ENCODE data around the gene NOTCH4.
A peak's percentile ranks its signal among the peaks of the same experiment; 100 is the strongest.

The NOTCH4 gene

GRCh38 chr6:32163559-32164258 is 60.2 kb downstream of the NOTCH4 start:
- DNase-seq (ENCODE audit: low spot score) = no peak

- DNase-seq (ENCODE audit: low spot score) = no peak
Observed at GRCh38 chr6:32158052-32158451, 65.8 kb downstream of the NOTCH4 start.

GRCh38 chr6:32156891-32157290 is 67.0 kb downstream of the NOTCH4 start:
- no peak for DNase-seq (ENCODE audit: low spot score)

- peak; percentile 72 for DNase-seq (ENCODE audit: low spot score)
Observed at GRCh38 chr6:32154514-32155161, 69.2 kb downstream of the NOTCH4 start.

- DNase-seq (ENCODE audit: low spot score) = peak; percentile 76
Observed at GRCh38 chr6:32153564-32154513, 70.0 kb downstream of the NOTCH4 start, which contains the start of gene PPT2. PPT2 (plus strand) TSS chr6:32154141; CDS start chr6:32154595, 454 bp downstream.

GRCh38 chr6:32152769-32153563 is 70.9 kb downstream of the NOTCH4 start:
- no peak for DNase-seq (ENCODE audit: low spot score)

GRCh38 chr6:32151863-32152768 is 71.8 kb downstream of the NOTCH4 start, which contains the start of gene PRRT1:
PRRT1 (minus strand) TSS chr6:32151939; CDS start chr6:32151827, 112 bp downstream.
- no peak for DNase-seq (ENCODE audit: low spot score)

- DNase-seq (ENCODE audit: low spot score) = no peak
Observed at GRCh38 chr6:32151181-32151862, 72.5 kb downstream of the NOTCH4 start.

GRCh38 chr6:32149932-32150870 is 73.7 kb downstream of the NOTCH4 start:
- DNase-seq (ENCODE audit: low spot score) = no peak

- no peak for DNase-seq (ENCODE audit: low spot score)
Observed at GRCh38 chr6:32149092-32149755, 74.6 kb downstream of the NOTCH4 start.

- DNase-seq (ENCODE audit: low spot score) = no peak
Observed at GRCh38 chr6:32148289-32149091, 75.4 kb downstream of the NOTCH4 start.

GRCh38 chr6:32147401-32148132 is 76.3 kb downstream of the NOTCH4 start:
- no peak for DNase-seq (ENCODE audit: low spot score)

GRCh38 chr6:32146687-32147086 is 77.2 kb downstream of the NOTCH4 start:
- DNase-seq (ENCODE audit: low spot score) = no peak

GRCh38 chr6:32146287-32146686 is 77.6 kb downstream of the NOTCH4 start:
- DNase-seq (ENCODE audit: low spot score) = no peak
